ENCODE data around the gene TMPRSS7.

The TMPRSS7 gene

DNA sequence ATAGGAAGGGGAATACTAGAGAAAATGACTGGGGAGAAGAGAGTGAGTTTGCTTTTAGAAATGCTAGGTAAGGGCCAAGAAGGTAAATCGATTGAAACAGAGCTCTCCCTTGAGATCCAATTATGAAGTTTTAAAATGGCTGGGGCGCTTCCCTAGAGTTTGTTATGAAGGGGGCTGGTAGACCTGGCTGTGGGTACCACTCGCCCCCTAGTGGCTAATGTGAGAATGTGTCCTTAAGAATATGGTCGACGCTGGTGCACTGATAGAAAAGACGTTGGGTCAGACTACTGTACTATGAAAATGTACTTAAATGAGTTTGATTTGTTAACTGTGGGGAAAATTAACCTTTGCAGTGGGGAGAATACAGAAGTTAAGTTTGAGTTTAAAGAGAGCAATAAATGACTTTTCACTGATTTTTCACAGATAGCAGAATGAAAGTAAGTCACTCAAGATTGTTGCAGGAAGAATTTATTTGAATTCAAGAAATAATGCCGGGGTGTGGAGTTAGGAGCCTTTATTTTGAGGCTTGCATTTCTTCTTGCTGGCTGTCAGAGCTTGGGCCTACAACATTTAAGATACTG is 9.2 kb downstream of the TMPRSS7 start:
- TF ChIP-seq, protein P1, sequence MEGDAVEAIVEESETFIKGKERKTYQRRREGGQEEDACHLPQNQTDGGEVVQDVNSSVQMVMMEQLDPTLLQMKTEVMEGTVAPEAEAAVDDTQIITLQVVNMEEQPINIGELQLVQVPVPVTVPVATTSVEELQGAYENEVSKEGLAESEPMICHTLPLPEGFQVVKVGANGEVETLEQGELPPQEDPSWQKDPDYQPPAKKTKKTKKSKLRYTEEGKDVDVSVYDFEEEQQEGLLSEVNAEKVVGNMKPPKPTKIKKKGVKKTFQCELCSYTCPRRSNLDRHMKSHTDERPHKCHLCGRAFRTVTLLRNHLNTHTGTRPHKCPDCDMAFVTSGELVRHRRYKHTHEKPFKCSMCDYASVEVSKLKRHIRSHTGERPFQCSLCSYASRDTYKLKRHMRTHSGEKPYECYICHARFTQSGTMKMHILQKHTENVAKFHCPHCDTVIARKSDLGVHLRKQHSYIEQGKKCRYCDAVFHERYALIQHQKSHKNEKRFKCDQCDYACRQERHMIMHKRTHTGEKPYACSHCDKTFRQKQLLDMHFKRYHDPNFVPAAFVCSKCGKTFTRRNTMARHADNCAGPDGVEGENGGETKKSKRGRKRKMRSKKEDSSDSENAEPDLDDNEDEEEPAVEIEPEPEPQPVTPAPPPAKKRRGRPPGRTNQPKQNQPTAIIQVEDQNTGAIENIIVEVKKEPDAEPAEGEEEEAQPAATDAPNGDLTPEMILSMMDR (IDR thresholded peaks at IDR 0.05; ENCODE audit: insufficient read depth, missing control alignments): peak; percentile 92
- DNase-seq (ENCODE audit: insufficient read length, low spot score) (no peak), FAIRE-seq (peak; percentile 88)

GRCh38 chr3:112046599-112046998 is 12.1 kb downstream of the TMPRSS7 start:
- FAIRE-seq (no peak), DNase-seq (ENCODE audit: insufficient read length, low spot score) (no peak)

DNA sequence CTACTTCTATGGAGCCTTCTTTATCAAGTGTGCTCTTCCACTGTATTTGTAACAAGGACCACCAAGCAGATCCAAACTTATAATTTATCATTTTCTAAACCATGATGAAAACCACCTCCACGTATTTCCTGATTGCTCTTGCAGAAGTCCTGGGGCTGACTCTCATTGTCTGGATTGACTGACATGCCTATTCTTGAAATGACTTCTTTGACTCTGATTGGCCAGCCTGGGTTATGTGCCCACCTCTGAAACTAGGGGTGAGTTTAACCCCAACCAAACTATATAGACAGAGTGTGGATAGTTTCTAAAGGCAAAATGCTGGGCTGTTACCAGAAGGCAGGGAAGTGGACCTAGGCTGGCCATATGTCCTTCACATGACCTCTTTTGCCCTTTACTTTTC is 12.7 kb downstream of the TMPRSS7 start:
- TF ChIP-seq, protein P1 (IDR thresholded peaks at IDR 0.05; ENCODE audit: insufficient read depth, missing control alignments): no peak
- DNase-seq (ENCODE audit: insufficient read length, low spot score) (no peak), FAIRE-seq (no peak)

More at GRCh38 chr3:112046599-112046998, 12.1 kb downstream of the TMPRSS7 start:
- TF ChIP-seq, protein P1 (IDR thresholded peaks at IDR 0.05; ENCODE audit: insufficient read depth, missing control alignments): no peak

- no peak for DNase-seq (ENCODE audit: insufficient read length, low spot score)
- FAIRE-seq: no peak
- TF ChIP-seq, protein P1 (IDR thresholded peaks at IDR 0.05; ENCODE audit: insufficient read depth, missing control alignments): no peak
Measured at GRCh38 chr3:112048911-112049310, 14.4 kb downstream of the TMPRSS7 start.

GRCh38 chr3:112053229-112053628 is 18.7 kb downstream of the TMPRSS7 start:
- FAIRE-seq: peak; percentile 53

DNA sequence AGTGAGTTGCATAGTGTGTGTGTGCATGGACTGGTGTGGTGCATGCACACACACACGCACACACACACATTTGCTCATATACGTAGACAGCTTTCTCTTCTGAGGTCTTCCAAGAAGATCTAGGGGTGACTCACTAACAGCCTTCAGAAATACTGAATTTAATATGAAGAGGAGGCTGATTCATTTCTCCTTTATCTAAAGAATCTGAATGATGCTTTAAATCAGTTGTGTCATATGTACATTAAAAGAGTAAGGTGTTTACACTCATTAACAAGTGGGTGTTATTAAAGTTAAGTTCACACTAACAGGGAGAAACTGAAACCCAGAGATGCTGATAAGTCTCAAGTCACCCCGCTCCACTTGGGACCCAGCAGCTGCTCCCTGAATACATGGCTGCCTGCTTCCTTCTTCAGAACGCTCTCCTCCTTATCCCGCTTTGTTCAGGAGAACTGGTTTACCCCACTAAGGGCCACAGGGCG is 22.0 kb downstream of the TMPRSS7 start:
- FAIRE-seq (no peak), DNase-seq (ENCODE audit: insufficient read length, low spot score) (no peak)
- TF ChIP-seq, protein P1 (IDR thresholded peaks at IDR 0.05; ENCODE audit: insufficient read depth, missing control alignments): no peak

More at GRCh38 chr3:112053229-112053628, 18.7 kb downstream of the TMPRSS7 start:
- no peak for DNase-seq (ENCODE audit: insufficient read length, low spot score)
- TF ChIP-seq, protein P1 (IDR thresholded peaks at IDR 0.05; ENCODE audit: insufficient read depth, missing control alignments): no peak

DNA sequence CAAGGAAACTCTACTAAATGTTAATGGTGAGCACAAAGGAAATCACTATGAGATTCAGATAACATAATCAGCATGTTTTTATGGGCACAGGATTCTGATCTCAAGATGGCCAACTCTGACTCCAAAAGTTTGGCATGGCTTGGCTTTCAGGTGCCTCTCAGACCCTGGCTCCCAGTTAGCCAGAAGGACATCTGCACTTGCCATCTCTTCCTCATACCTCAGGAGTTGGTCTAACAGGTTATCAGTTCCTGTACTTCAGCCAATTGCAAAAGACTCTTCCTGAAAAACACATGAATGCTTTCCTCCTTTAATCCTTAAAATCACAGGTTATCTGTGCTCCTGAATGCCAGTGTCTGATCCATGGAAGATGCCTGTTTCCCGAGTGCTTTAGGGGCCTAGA is 25.0 kb downstream of the TMPRSS7 start:
- no peak for FAIRE-seq
- TF ChIP-seq, protein P1 (IDR thresholded peaks at IDR 0.05; ENCODE audit: insufficient read depth, missing control alignments): no peak
- DNase-seq (ENCODE audit: insufficient read length, low spot score): no peak
